HG02678 (cell line): ENCODE measurements around the gene MARCHF7.
"Not testable (repeated sequence)": the region's sequence is repeated elsewhere in the genome, so short reads cannot be mapped to it uniquely, and the experiment has no call there.

Experiments
- ATAC-seq: cut with Tn5 transposase; IDR thresholded peaks from one replicate; pipeline ENCODE4 v1.9.1; 2021; ENCODE audit warnings: mild to moderate bottlenecking, moderate library complexity; ENCODE audit not compliant: unreplicated experiment

Gene MARCHF7

DNA sequence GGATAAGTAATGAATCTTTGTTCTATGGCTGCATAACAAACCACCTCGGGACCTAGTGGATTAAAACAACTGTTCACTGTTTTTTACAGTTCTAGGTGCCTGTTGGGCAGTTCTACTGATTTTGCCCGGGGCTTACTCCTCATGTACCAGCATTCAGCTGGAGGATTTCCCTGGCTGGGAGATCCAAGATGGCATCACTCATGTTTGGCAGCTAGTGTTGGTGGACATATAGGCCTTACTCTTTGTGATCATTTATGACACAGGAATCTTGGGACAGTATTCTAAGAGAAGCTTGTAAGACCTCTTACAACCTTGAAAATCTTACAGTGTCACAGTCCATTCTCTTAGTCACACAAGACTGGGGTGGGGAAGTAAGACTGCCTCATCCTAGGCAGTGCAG, 4.6 kb downstream of the MARCHF7 start:
- no peak for ATAC-seq

GRCh38 chr2:159720676-159721075, 8.4 kb downstream of the MARCHF7 start:
- ATAC-seq = no peak

DNA sequence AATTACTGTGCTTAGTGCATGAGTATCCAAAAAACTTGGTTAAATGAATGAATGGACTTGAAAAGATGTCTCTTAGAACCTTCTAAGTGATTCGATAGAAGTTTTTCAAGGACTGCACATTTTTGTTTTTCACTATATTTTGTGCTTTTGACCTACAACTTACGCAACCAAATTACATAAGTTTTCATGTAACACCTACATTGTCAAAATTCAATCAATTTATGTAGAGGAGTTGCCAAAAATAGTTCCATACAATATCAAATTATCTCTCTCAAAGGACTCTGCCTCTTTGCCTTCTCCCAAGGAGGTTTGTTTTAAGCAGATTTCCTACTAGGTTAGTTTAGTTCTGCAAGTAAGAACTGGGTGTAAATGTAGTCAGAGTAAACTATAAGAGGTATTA, 10.3 kb downstream of the MARCHF7 start:
- ATAC-seq = no peak

DNA sequence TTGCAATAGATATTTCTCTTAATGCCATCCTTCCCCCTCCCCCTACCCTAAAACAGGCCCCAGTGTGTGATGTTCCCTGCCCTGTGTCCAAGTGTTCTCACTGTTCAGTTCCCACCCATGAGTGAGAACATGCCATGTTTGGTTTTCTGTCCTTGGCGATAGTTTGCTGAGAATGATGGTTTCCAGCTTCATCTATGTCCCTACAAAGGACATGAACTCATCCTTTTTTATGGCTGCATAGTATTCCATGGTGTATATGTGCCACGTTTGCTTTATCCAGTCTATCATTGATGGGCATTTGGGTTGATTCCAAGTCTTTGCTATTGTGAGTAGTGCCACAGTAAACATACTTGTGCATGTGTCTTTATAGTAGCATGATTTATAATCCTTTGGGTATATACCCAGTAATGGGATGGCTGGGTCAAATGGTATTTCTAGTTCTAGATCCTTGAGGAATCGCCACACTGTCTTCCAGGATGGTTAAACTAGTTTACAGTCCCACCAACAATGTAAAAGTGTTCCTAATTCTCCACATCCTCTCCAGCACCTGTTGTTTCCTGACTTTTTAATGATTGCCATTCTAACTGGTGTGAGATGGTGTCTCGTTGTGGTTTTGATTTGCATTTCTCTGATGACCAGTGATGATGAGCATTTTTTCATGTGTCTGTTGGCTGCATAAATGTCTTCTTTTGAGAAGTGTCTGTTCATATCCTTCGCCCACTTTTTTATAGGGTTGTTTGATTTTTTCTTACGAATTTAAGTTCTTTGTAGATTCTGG, 12.7 kb downstream of the MARCHF7 start:
- ATAC-seq = not testable (repeated sequence)

DNA sequence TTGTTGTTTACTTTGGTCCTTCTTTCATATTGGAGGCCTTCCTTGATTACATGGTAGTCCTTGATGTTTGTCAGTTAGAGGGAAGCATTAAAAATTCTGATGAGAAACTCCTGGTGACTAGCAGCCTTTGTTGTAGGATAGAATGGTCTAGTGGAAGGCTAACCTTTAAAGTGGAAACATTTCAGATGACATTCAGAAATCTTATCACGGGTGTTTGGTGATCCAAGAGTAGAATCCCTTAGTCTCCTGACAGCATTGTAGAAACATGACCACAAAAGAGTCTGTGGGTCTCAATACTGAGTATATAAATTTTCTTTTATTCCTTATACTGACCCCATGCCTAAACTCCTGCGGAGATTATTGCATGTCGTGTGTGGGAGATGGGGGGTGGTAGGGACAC, 13.4 kb downstream of the MARCHF7 start:
- ATAC-seq = no peak

- ATAC-seq = no peak
Observed at GRCh38 chr2:159728629-159729028, 16.3 kb downstream of the MARCHF7 start.

DNA sequence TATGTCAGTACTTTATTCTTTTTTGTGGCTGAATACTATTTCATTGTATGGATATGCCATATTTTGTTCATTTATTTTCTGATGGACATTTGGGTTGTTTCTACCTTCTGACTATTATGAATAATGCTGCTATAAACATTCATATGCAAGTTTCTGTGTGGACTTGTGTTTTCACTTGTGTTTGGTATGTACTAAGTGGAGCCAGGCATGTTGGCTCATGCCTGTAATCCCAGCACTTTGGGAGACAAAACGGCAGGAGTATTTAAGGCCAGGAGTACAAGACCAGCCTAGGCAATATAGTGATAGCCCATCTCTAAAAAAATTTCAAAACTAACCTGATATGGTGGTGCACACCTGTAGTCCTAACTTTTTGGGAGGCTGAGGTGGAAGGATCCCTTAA, 23.3 kb downstream of the MARCHF7 start:
- ATAC-seq = no peak

GRCh38 chr2:159736048-159736447, 23.7 kb downstream of the MARCHF7 start:
- ATAC-seq = no peak

- no peak for ATAC-seq
Observed at GRCh38 chr2:159737292-159737916, 25.1 kb downstream of the MARCHF7 start.

DNA sequence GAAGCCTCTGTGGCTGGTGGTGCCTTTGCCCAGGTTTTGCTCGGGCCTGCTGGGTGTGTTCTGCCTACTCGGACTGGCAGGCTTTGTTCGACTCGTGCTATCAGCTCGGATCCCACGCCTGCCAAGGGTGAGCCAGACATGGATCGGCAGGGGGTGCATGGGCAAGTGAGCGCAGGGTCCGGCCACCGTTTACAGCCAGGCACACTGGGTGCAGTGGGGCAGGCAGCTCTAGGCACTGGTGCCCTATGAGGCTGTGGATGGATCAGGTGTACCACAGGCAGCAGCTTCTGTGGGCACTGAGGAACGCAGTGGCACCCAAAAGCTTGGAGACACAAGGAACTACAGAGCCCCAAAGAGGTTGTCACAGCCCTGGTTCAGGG, 25.6 kb downstream of the MARCHF7 start:
- no peak for ATAC-seq

GRCh38 chr2:159738509-159739390, 26.4 kb downstream of the MARCHF7 start:
- no peak for ATAC-seq

DNA sequence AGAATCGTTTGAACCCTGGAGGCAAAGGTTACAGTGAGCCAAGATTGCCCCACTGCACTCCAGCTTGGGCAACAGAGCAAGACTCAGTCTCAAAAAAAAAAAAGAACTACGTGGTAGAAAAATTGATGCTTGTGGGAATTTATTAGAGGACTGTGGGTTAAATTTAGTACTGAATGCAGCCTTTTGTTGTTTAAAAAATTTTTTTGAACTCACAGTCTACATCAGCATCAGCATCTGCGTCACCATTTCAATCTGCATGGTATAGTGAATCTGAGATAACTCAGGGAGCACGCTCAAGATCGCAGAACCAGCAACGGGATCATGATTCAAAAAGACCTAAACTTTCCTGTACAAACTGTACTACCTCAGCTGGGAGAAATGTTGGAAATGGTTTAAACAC, 30.5 kb downstream of the MARCHF7 start:
- no peak for ATAC-seq

DNA sequence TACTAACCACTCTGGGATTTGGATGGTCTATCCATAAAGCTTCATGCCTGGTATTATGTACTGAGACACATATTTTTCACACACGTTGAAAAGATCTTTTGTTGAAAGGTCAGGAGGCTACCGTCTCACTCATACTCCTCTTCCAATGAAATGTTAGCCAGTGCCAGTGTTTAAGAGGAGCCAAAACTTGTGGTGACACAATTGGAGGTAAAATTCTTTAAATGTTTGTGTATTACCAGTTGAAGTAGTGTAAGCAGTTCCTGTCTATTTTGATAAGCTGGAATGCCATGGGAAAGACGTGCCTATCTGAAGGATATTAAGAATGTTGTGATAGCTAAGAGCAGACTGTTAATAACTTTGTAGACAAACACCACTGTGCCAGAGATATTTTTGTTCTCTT, 32.1 kb downstream of the MARCHF7 start:
- no peak for ATAC-seq

DNA sequence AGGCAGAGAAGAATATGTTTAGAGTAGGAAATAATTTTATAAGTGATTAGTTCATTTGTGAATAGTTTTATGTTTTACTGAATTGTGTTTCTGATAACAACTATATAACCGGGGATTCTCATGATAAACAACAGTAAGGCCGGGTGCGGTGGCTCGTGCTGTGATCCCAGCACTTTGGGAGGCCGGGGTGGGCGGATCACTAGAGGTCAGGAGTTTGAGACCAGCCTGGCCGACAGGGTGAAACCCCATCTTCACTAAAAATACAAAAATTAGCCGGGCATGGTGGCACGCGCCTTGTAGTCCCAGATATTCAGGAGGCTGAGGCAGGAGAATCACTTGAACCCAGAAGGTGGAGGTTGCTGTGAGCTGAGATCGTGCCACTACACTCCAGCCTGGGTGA, 32.9 kb downstream of the MARCHF7 start:
- ATAC-seq = not testable (repeated sequence)

DNA sequence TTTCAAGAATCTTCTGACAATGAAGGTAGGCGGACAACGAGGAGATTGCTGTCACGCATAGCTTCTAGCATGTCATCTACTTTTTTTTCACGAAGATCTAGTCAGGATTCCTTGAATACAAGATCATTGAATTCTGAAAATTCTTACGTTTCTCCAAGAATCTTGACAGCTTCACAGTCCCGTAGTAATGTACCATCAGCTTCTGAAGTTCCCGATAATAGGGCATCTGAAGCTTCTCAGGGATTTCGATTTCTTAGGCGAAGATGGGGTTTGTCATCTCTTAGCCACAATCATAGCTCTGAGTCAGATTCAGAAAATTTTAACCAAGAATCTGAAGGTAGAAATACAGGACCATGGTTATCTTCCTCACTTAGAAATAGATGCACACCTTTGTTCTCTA, 35.8 kb downstream of the MARCHF7 start:
- ATAC-seq = no peak

GRCh38 chr2:159750873-159751272, 38.6 kb downstream of the MARCHF7 start:
- ATAC-seq = no peak

DNA sequence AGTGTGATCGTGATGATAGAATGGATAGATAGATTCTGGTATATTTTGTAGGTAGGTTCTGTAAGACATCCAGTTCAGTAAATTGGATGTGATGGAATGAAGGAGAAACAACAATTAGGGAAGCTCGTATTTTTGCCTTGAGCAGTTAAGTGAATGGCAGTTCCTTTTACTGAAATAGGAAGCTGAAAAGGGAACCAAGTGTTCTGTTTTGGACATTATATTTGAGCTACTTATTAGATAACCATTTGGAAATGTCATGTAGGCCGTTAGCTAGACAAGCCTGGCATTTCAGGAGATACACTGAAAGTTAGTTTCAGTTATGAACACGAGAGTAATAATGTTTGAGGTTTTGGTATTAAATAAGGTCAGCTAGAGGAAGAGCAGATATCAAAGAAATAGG, 41.5 kb downstream of the MARCHF7 start:
- ATAC-seq = no peak

DNA sequence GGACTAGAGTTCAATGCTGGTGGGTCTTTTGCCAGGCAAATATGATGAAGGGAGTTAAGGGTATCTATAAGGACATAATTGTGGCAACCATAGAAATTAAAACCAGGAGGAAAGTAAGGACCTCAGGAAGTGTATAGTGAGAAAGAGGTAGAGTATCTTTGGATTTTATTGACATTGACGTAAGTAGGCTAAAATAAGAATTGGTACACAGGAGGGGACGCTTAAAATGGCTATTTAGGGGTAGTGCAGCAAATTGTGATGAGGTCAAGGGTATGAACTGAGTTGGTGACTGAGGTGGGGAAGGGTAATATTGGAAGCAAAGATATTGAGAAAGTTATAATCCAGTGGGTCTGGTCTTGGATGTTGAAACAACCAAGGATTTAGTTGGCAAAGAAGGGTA, 42.7 kb downstream of the MARCHF7 start:
- no peak for ATAC-seq

GRCh38 chr2:159755788-159756187, 43.5 kb downstream of the MARCHF7 start:
- ATAC-seq = no peak

- no peak for ATAC-seq
Observed at GRCh38 chr2:159758239-159758638, 45.9 kb downstream of the MARCHF7 start.

- ATAC-seq = no peak
Observed at GRCh38 chr2:159758686-159759085, 46.4 kb downstream of the MARCHF7 start.

- ATAC-seq = no peak
Observed at GRCh38 chr2:159759577-159759976, 47.3 kb downstream of the MARCHF7 start.
